ENCODE data around the gene EPAS1. TPM values are rescaled to one million over a fixed set of nuclear protein-coding genes. Genes with fewer than 3 reads are reported as not detected.

The EPAS1 gene
- total and polyA plus RNA-seq, 9 of the 15 experiments (the other 6 are each of a cell fraction or from before 2014, with no cell fraction given) = 0.25 to 11.2 (median 4.1) TPM

DNA sequence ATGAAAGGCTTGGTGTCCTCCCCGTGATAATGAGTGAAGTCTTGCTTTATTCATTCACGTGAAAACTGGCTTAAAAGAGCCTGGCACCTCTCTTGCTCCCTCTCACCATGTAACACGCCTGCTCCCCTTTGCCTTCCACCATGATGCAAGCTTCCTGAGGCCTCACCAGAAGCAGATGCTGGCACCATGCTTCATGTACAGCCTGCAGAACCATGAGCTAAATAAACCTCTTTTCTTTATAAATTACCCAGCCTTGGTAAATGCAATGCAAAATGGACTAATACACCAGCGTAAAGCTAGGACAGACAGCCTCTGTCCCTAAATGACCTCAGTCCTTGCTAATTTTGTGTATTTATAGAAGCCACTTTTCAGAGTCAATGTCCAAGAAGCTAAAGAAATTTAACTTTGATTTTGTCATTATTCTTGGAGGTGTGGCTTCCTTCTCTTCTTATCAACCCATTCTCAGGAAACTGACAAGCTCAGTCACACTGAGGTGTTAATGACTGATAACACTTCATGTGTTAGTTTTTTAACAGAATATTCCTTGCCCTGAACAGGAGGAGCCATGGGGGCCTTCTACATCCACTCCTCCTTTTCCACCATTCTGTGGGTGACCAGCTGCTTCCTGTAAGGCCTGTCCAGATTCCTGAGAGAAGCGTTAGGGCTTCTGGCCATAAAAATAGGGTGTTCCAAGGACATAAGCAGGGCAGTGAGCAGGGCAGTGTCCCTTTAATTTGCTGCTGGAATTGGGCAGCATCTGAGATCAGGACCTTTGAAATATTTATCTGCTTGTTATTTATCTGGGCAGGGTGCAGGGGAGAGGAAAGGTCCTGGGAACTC lies 38.0 kb upstream of the EPAS1 start (continued):
- no peak for TF ChIP-seq HCFC1 (IDR thresholded peaks at IDR 0.05; ENCODE audit: low read depth, low read length)
- TF ChIP-seq, protein P1, sequence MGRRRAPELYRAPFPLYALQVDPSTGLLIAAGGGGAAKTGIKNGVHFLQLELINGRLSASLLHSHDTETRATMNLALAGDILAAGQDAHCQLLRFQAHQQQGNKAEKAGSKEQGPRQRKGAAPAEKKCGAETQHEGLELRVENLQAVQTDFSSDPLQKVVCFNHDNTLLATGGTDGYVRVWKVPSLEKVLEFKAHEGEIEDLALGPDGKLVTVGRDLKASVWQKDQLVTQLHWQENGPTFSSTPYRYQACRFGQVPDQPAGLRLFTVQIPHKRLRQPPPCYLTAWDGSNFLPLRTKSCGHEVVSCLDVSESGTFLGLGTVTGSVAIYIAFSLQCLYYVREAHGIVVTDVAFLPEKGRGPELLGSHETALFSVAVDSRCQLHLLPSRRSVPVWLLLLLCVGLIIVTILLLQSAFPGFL (CRISPR knock-in tag; IDR thresholded peaks at IDR 0.05) = no peak
- no peak for TF ChIP-seq MBD2 (IDR thresholded peaks at IDR 0.05; ENCODE audit: borderline replicate concordance, low read depth)
- no peak for TF ChIP-seq CEBPB (tag; IDR thresholded peaks at IDR 0.05)
- TF ChIP-seq NCOA6 (IDR thresholded peaks at IDR 0.05) = no peak
- TF ChIP-seq POLR2AphosphoS5 (IDR thresholded peaks at IDR 0.05; ENCODE audit: control insufficient read depth, insufficient read depth, low read depth, low read length) = peak; percentile 66
- TF ChIP-seq KDM5B (IDR thresholded peaks at IDR 0.05; ENCODE audit: insufficient replicate concordance, low read depth, low read length) = no peak
- TF ChIP-seq ADNP (tag; IDR thresholded peaks at IDR 0.05) = 0 out of 2 replicates have a peak, but pooled peaks have one; percentile 38
- TF ChIP-seq ZNF79 (CRISPR knock-in tag; IDR thresholded peaks at IDR 0.05; ENCODE audit: low read depth) = no peak
- TF ChIP-seq PTBP1 (IDR thresholded peaks at IDR 0.05; ENCODE audit: low read depth, low read length) = no peak
- peak; percentile 76 for TF ChIP-seq KLF16 (IDR thresholded peaks at IDR 0.05)
- peak in 1 of 2 experiments; percentile 78; a peak in 2 of 3 replicates for TF ChIP-seq CBX3 (IDR thresholded peaks at IDR 0.05; ENCODE audit: borderline replicate concordance in 1 of 2, low read length in 2 of 2)
- no peak for TF ChIP-seq PHTF2 (CRISPR knock-in tag; IDR thresholded peaks at IDR 0.05)
- TF ChIP-seq, protein P2, sequence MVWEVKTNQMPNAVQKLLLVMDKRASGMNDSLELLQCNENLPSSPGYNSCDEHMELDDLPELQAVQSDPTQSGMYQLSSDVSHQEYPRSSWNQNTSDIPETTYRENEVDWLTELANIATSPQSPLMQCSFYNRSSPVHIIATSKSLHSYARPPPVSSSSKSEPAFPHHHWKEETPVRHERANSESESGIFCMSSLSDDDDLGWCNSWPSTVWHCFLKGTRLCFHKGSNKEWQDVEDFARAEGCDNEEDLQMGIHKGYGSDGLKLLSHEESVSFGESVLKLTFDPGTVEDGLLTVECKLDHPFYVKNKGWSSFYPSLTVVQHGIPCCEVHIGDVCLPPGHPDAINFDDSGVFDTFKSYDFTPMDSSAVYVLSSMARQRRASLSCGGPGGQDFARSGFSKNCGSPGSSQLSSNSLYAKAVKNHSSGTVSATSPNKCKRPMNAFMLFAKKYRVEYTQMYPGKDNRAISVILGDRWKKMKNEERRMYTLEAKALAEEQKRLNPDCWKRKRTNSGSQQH (CRISPR knock-in tag; IDR thresholded peaks at IDR 0.05) = no peak
- no peak for TF ChIP-seq NELFE (IDR thresholded peaks at IDR 0.05; ENCODE audit: insufficient read depth, insufficient read length)
- no peak for TF ChIP-seq MTA3 (IDR thresholded peaks at IDR 0.05; ENCODE audit: borderline replicate concordance)
- no peak for TF ChIP-seq HNRNPK (IDR thresholded peaks at IDR 0.05; ENCODE audit: low read depth, low read length, poor library complexity, severe bottlenecking)
- TF ChIP-seq ZNF551 (CRISPR knock-in tag; IDR thresholded peaks at IDR 0.05) = no peak
- TF ChIP-seq, protein P3, sequence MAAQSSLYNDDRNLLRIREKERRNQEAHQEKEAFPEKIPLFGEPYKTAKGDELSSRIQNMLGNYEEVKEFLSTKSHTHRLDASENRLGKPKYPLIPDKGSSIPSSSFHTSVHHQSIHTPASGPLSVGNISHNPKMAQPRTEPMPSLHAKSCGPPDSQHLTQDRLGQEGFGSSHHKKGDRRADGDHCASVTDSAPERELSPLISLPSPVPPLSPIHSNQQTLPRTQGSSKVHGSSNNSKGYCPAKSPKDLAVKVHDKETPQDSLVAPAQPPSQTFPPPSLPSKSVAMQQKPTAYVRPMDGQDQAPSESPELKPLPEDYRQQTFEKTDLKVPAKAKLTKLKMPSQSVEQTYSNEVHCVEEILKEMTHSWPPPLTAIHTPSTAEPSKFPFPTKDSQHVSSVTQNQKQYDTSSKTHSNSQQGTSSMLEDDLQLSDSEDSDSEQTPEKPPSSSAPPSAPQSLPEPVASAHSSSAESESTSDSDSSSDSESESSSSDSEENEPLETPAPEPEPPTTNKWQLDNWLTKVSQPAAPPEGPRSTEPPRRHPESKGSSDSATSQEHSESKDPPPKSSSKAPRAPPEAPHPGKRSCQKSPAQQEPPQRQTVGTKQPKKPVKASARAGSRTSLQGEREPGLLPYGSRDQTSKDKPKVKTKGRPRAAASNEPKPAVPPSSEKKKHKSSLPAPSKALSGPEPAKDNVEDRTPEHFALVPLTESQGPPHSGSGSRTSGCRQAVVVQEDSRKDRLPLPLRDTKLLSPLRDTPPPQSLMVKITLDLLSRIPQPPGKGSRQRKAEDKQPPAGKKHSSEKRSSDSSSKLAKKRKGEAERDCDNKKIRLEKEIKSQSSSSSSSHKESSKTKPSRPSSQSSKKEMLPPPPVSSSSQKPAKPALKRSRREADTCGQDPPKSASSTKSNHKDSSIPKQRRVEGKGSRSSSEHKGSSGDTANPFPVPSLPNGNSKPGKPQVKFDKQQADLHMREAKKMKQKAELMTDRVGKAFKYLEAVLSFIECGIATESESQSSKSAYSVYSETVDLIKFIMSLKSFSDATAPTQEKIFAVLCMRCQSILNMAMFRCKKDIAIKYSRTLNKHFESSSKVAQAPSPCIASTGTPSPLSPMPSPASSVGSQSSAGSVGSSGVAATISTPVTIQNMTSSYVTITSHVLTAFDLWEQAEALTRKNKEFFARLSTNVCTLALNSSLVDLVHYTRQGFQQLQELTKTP (IDR thresholded peaks at IDR 0.05; ENCODE audit: low read depth in 1 of 2, partially characterized antibody in 2 of 2) = peak in 1 of 2 experiments; percentile 40
- TF ChIP-seq, protein P4, sequence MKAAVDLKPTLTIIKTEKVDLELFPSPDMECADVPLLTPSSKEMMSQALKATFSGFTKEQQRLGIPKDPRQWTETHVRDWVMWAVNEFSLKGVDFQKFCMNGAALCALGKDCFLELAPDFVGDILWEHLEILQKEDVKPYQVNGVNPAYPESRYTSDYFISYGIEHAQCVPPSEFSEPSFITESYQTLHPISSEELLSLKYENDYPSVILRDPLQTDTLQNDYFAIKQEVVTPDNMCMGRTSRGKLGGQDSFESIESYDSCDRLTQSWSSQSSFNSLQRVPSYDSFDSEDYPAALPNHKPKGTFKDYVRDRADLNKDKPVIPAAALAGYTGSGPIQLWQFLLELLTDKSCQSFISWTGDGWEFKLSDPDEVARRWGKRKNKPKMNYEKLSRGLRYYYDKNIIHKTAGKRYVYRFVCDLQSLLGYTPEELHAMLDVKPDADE (conservative IDR thresholded peaks at IDR 0.05; ENCODE audit: control insufficient read depth, low read depth, low read length) = no peak
